Activated CD8-positive, alpha-beta memory T cell treated with anti-CD3 and anti-CD28 coated beads, Interleukin-2, amount 10 ng/mL, durations not matched to agents 7 days and 5 days (primary cell): ENCODE measurements around the gene ZNF429. TPM values are rescaled to one million over a fixed set of nuclear protein-coding genes. Genes with fewer than 3 reads are reported as not detected.
"Not testable (repeated sequence)": the region's sequence is repeated elsewhere in the genome, so short reads cannot be mapped to it uniquely, and the experiment has no call there.

Experiments used
- ATAC-seq: fragments of 150-1000 bp; cut with Tn5 transposase; one replicate; pipeline ENCODE4 v1.10.0; 2021; ENCODE audit warnings: moderate library complexity
- CTCF ChIA-PET: fragments of 350-600 bp; sonication (Branson Sonifier 250); formaldehyde crosslinking; loops from one replicate; lab custom pipeline; 2021; ENCODE audit warnings: antibody characterized with exemption; lab: Charles Lee
- DNase-seq: peaks from one replicate; pipeline ENCODE4 v3.0.0-alpha.2; 2020
- H3K27ac Mint-ChIP-seq: one replicate; pipeline ENCODE4 v1.8.0; 2021; ENCODE audit warnings: mild to moderate bottlenecking, mixed read lengths
- H3K27me3 Mint-ChIP-seq: one replicate; pipeline ENCODE4 v1.8.0; 2021; ENCODE audit warnings: mixed read lengths
- H3K36me3 Mint-ChIP-seq: one replicate; pipeline ENCODE4 v1.8.0; 2021; ENCODE audit warnings: mild to moderate bottlenecking, mixed read lengths
- H3K4me1 Mint-ChIP-seq: one replicate; pipeline ENCODE4 v1.8.0; 2021; ENCODE audit warnings: mixed read lengths
- H3K4me3 Mint-ChIP-seq: one replicate; pipeline ENCODE4 v1.8.0; 2021; ENCODE audit warnings: mild to moderate bottlenecking, moderate library complexity, mixed read lengths
- H3K9me3 Mint-ChIP-seq: one replicate; pipeline ENCODE4 v1.8.0; 2022; ENCODE audit warnings: low read depth, mixed read lengths
- total RNA-seq, 2 experiments: library from RNA; stranded (reverse); gene quantifications; one replicate each; pipeline ENCODE4 v1.2.3, GENCODE V29; 2021

The ZNF429 gene
- total RNA-seq, 2 experiments from 2014 or later: 6.7 to 10.4 TPM

GRCh38 chr19:21485926-21486325, 19.5 kb upstream of the ZNF429 start:
- Mint-ChIP-seq H3K9me3 (peaks cover 24% of the 10 kb centered on the region), H3K27me3 (no peaks in the 10 kb centered on the region), H3K4me3 (no peak overlapping the region), H3K27ac (no peak overlapping the region), H3K36me3 (peaks cover 8% of the 10 kb centered on the region), H3K4me1 (no peaks in the 10 kb centered on the region)
- CTCF ChIA-PET: no interaction called here
- no peak for DNase-seq
- ATAC-seq: no peak

- no peaks in the 10 kb centered on the region for H3K27me3 Mint-ChIP-seq
- DNase-seq: no peak
- peaks cover 24% of the 10 kb centered on the region for H3K9me3 Mint-ChIP-seq
- no peak for ATAC-seq
- H3K36me3 Mint-ChIP-seq: peaks cover 8% of the 10 kb centered on the region
- H3K27ac Mint-ChIP-seq: no peak overlapping the region
- no peak overlapping the region for H3K4me3 Mint-ChIP-seq
- CTCF ChIA-PET: no interaction called here
- no peaks in the 10 kb centered on the region for H3K4me1 Mint-ChIP-seq
These were observed 17.4 kb upstream of the ZNF429 start for GRCh38 chr19:21487969-21488368.

- Mint-ChIP-seq H3K4me1 (no peaks in the 10 kb centered on the region), H3K27ac (no peak overlapping the region), H3K4me3 (no peak overlapping the region), H3K27me3 (no peaks in the 10 kb centered on the region), H3K36me3 (peaks cover 9% of the 10 kb centered on the region), H3K9me3 (peaks cover 26% of the 10 kb centered on the region)
- CTCF ChIA-PET: no interaction called here
- ATAC-seq: no peak
- no peak for DNase-seq
These were observed 14.3 kb upstream of the ZNF429 start for GRCh38 chr19:21491146-21491545.

GRCh38 chr19:21492947-21493906, 12.2 kb upstream of the ZNF429 start:
- ATAC-seq (no peak), DNase-seq (no peak)
- Mint-ChIP-seq H3K36me3 (peaks cover 10% of the 10 kb centered on the region), H3K27ac (no peak overlapping the region), H3K4me3 (no peak overlapping the region), H3K4me1 (no peaks in the 10 kb centered on the region), H3K27me3 (no peaks in the 10 kb centered on the region), H3K9me3 (peaks cover 24% of the 10 kb centered on the region)
- CTCF ChIA-PET: no interaction called here

- H3K27me3 Mint-ChIP-seq: no peaks in the 10 kb centered on the region
- no peaks in the 10 kb centered on the region for H3K4me1 Mint-ChIP-seq
- no peak for DNase-seq
- no peak overlapping the region for H3K4me3 Mint-ChIP-seq
- peaks cover 13% of the 10 kb centered on the region for H3K9me3 Mint-ChIP-seq
- H3K27ac Mint-ChIP-seq: no peak overlapping the region
- CTCF ChIA-PET: no interaction called here
- peaks cover 12% of the 10 kb centered on the region for H3K36me3 Mint-ChIP-seq
- no peak for ATAC-seq
These were observed 8.5 kb upstream of the ZNF429 start for GRCh38 chr19:21496876-21497275.

- Mint-ChIP-seq H3K27me3 (no peaks in the 10 kb centered on the region), H3K36me3 (peaks cover 14% of the 10 kb centered on the region), H3K4me3 (no peak overlapping the region), H3K27ac (no peak overlapping the region), H3K9me3 (peaks cover 14% of the 10 kb centered on the region), H3K4me1 (no peaks in the 10 kb centered on the region)
- CTCF ChIA-PET: no interaction called here
- ATAC-seq (no peak), DNase-seq (no peak)
These were observed 6.8 kb upstream of the ZNF429 start for GRCh38 chr19:21498651-21499050.

GRCh38 chr19:21508198-21508597, 2.8 kb downstream of the ZNF429 start:
- Mint-ChIP-seq H3K27ac (peak overlapping the region; percentile 2), H3K27me3 (no peaks in the 10 kb centered on the region), H3K9me3 (peaks cover 18% of the 10 kb centered on the region), H3K36me3 (peaks cover 53% of the 10 kb centered on the region), H3K4me1 (peaks cover 19% of the 10 kb centered on the region), H3K4me3 (no peak overlapping the region)
- ATAC-seq (no peak), DNase-seq (no peak)
- CTCF ChIA-PET: no interaction called here

GRCh38 chr19:21511058-21511457, 5.7 kb downstream of the ZNF429 start:
- not testable (repeated sequence) for H3K27ac Mint-ChIP-seq, H3K4me1 Mint-ChIP-seq

GRCh38 chr19:21512609-21513008, 7.2 kb downstream of the ZNF429 start:
- Mint-ChIP-seq H3K36me3 (peaks cover 56% of the 10 kb centered on the region), H3K9me3 (peaks cover 28% of the 10 kb centered on the region)
- H3K4me1 Mint-ChIP-seq, CTCF ChIA-PET, H3K4me3 Mint-ChIP-seq, ATAC-seq, DNase-seq, H3K27me3 Mint-ChIP-seq, H3K27ac Mint-ChIP-seq: not testable (repeated sequence)

More at GRCh38 chr19:21511058-21511457, 5.7 kb downstream of the ZNF429 start:
- H3K27me3 Mint-ChIP-seq, CTCF ChIA-PET, H3K4me3 Mint-ChIP-seq, ATAC-seq, DNase-seq: not testable (repeated sequence)
- Mint-ChIP-seq H3K36me3 (peaks cover 58% of the 10 kb centered on the region), H3K9me3 (peaks cover 22% of the 10 kb centered on the region)

- DNase-seq: no peak
- peaks cover under 1% of the 10 kb centered on the region for H3K4me1 Mint-ChIP-seq
- ATAC-seq: no peak
- H3K9me3 Mint-ChIP-seq: peaks cover 28% of the 10 kb centered on the region
- no peaks in the 10 kb centered on the region for H3K27me3 Mint-ChIP-seq
- H3K36me3 Mint-ChIP-seq: peaks cover 51% of the 10 kb centered on the region
- H3K4me3 Mint-ChIP-seq: no peak overlapping the region
- CTCF ChIA-PET: no interaction called here
- H3K27ac Mint-ChIP-seq: no peak overlapping the region
These were observed 8.2 kb downstream of the ZNF429 start for GRCh38 chr19:21513651-21514050.

- no peak for ATAC-seq
- Mint-ChIP-seq H3K9me3 (peaks cover 41% of the 10 kb centered on the region), H3K36me3 (peaks cover 58% of the 10 kb centered on the region), H3K27ac (no peak overlapping the region), H3K4me1 (no peaks in the 10 kb centered on the region), H3K4me3 (no peak overlapping the region), H3K27me3 (no peaks in the 10 kb centered on the region)
- CTCF ChIA-PET: no interaction called here
- no peak for DNase-seq
These were observed 14.1 kb downstream of the ZNF429 start for GRCh38 chr19:21519488-21519887.

GRCh38 chr19:21532904-21533303, 27.5 kb downstream of the ZNF429 start:
- H3K27ac Mint-ChIP-seq: no peak overlapping the region
- H3K9me3 Mint-ChIP-seq: peaks cover 36% of the 10 kb centered on the region

GRCh38 chr19:21536741-21537290, 31.4 kb downstream of the ZNF429 start:
- peaks cover 35% of the 10 kb centered on the region for H3K9me3 Mint-ChIP-seq
- H3K4me1 Mint-ChIP-seq, H3K27me3 Mint-ChIP-seq, H3K4me3 Mint-ChIP-seq, CTCF ChIA-PET, DNase-seq, H3K27ac Mint-ChIP-seq, ATAC-seq: not testable (repeated sequence)
- H3K36me3 Mint-ChIP-seq: peaks cover 53% of the 10 kb centered on the region

More at GRCh38 chr19:21532904-21533303, 27.5 kb downstream of the ZNF429 start:
- peaks cover 58% of the 10 kb centered on the region for H3K36me3 Mint-ChIP-seq
- CTCF ChIA-PET: no interaction called here
- DNase-seq: no peak
- ATAC-seq: no peak
- H3K27me3 Mint-ChIP-seq: no peaks in the 10 kb centered on the region
- no peaks in the 10 kb centered on the region for H3K4me1 Mint-ChIP-seq
- no peak overlapping the region for H3K4me3 Mint-ChIP-seq

- H3K4me1 Mint-ChIP-seq: no peaks in the 10 kb centered on the region
These were observed 54.0 kb downstream of the ZNF429 start for GRCh38 chr19:21559444-21559843.

More at GRCh38 chr19:21559444-21559843, 54.0 kb downstream of the ZNF429 start:
- ATAC-seq (no peak), DNase-seq (no peak)
- Mint-ChIP-seq H3K36me3 (peaks cover 32% of the 10 kb centered on the region), H3K9me3 (peaks cover 16% of the 10 kb centered on the region), H3K27me3 (no peaks in the 10 kb centered on the region), H3K27ac (no peak overlapping the region), H3K4me3 (no peak overlapping the region)
- CTCF ChIA-PET: no interaction called here
